22Rv1 (cell line): ENCODE data around the gene SPC25.

Source experiments
- ZFX ChIP-seq: fragments of 450-650 bp; IDR thresholded peaks from 2 replicates; pipeline ENCODE4 v1.6.1; 2017; ENCODE audit warnings: antibody characterized with exemption, borderline replicate concordance
- TF ChIP-seq, protein P1 (sequence below): fragments of 450-650 bp; IDR thresholded peaks from 2 replicates; pipeline ENCODE4 v1.5.1; 2017; ENCODE audit warnings: mild to moderate bottlenecking

DNA sequence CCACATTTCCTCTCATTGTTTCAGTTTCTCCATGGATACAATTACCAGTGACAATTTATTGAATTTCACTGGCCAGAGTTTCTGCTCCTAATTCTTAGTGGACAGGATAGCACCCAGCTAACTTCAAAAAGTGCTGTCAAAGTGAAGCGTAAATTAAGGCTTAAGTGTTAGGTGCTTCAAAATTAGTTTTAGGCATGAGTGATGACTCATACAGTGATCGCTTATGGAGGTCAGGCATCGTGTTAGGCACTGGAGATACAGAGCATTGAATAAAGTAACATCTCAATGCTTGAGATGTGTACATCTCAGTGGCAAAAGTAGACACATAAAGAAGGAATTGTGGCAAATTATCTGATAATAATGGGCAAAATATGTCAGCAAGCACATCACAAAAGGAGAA is 47.0 kb downstream of the SPC25 start:
- TF ChIP-seq, protein P1, sequence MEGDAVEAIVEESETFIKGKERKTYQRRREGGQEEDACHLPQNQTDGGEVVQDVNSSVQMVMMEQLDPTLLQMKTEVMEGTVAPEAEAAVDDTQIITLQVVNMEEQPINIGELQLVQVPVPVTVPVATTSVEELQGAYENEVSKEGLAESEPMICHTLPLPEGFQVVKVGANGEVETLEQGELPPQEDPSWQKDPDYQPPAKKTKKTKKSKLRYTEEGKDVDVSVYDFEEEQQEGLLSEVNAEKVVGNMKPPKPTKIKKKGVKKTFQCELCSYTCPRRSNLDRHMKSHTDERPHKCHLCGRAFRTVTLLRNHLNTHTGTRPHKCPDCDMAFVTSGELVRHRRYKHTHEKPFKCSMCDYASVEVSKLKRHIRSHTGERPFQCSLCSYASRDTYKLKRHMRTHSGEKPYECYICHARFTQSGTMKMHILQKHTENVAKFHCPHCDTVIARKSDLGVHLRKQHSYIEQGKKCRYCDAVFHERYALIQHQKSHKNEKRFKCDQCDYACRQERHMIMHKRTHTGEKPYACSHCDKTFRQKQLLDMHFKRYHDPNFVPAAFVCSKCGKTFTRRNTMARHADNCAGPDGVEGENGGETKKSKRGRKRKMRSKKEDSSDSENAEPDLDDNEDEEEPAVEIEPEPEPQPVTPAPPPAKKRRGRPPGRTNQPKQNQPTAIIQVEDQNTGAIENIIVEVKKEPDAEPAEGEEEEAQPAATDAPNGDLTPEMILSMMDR: no peak
- TF ChIP-seq ZFX: no peak
